ENCODE results near the gene PELI2.

PELI2 gene

GRCh38 chr14:56189307-56189706, 71.1 kb downstream of the PELI2 start:
- TF ChIP-seq CTCF (IDR thresholded peaks at IDR 0.05; ENCODE audit: control extremely low read depth, extremely low read depth, low read depth, missing control alignments), result no peak
- ChIA-PET POLR2A (no interaction called here), CTCF (no interaction called here)
- no peak for DNase-seq (ENCODE audit: extremely low spot score)

- ChIA-PET CTCF (interaction anchor here (0.9 kb wide), 1 partner anchor 11 kb away, joined by 6 read pairs; no protein-coding TSS in a partner anchor), POLR2A (no interaction called here)
- DNase-seq (ENCODE audit: extremely low spot score), result no peak
- no peak for TF ChIP-seq CTCF (IDR thresholded peaks at IDR 0.05; ENCODE audit: control extremely low read depth, extremely low read depth, low read depth, missing control alignments)
Observed at GRCh38 chr14:56193347-56193746, 75.1 kb downstream of the PELI2 start.

- ChIA-PET CTCF (interaction anchor here (0.9 kb wide), 1 partner anchor 11 kb away, joined by 6 read pairs; no protein-coding TSS in a partner anchor), POLR2A (no interaction called here)
- no peak for TF ChIP-seq CTCF (IDR thresholded peaks at IDR 0.05; ENCODE audit: control extremely low read depth, extremely low read depth, low read depth, missing control alignments)
- DNase-seq (ENCODE audit: extremely low spot score), result no peak
Observed at GRCh38 chr14:56194042-56194441, 75.8 kb downstream of the PELI2 start.

- DNase-seq (ENCODE audit: extremely low spot score), result no peak
- POLR2A ChIA-PET, result no interaction called here
- CTCF ChIA-PET, result no interaction called here
- no peak for TF ChIP-seq CTCF (IDR thresholded peaks at IDR 0.05; ENCODE audit: control extremely low read depth, extremely low read depth, low read depth, missing control alignments)
Observed at GRCh38 chr14:56195223-56195622, 77.0 kb downstream of the PELI2 start.

- ChIA-PET CTCF (no interaction called here), POLR2A (no interaction called here)
- TF ChIP-seq CTCF (IDR thresholded peaks at IDR 0.05; ENCODE audit: control extremely low read depth, extremely low read depth, low read depth, missing control alignments), result no peak
- DNase-seq (ENCODE audit: extremely low spot score), result peak; percentile 45
Observed at GRCh38 chr14:56195704-56196103, 77.5 kb downstream of the PELI2 start.

- ChIA-PET POLR2A (no interaction called here), CTCF (no interaction called here)
- TF ChIP-seq CTCF (IDR thresholded peaks at IDR 0.05; ENCODE audit: control extremely low read depth, extremely low read depth, low read depth, missing control alignments), result no peak
- DNase-seq (ENCODE audit: extremely low spot score), result no peak
Observed at GRCh38 chr14:56196274-56196673, 78.1 kb downstream of the PELI2 start.

GRCh38 chr14:56197150-56197549, 78.9 kb downstream of the PELI2 start:
- ChIA-PET POLR2A (no interaction called here), CTCF (no interaction called here)
- no peak for DNase-seq (ENCODE audit: extremely low spot score)
- no peak for TF ChIP-seq CTCF (IDR thresholded peaks at IDR 0.05; ENCODE audit: control extremely low read depth, extremely low read depth, low read depth, missing control alignments)

Data from GM10248 (cell line).